Loucy (cell line): ENCODE data around the gene KRTAP2-4.

ENCODE experiments used
- CTCF ChIP-seq: fragments of 200-600 bp; sonication (generic); conservative IDR thresholded peaks from 2 replicates; pipeline ENCODE4 v1.5.1; 2014; ENCODE audit warnings: mild to moderate bottlenecking, antibody characterized with exemption, low read length
- EZH2phosphoT487 ChIP-seq: fragments of 200-600 bp; IDR thresholded peaks from 2 replicates; pipeline ENCODE4 v1.6.1; 2018; ENCODE audit warnings: antibody characterized with exemption, mild to moderate bottlenecking, moderate library complexity, borderline replicate concordance

GRCh38 chr17:41064301-41064700 lies 1.4 kb downstream of the KRTAP2-4 start:
- TF ChIP-seq CTCF (no peak), EZH2phosphoT487 (no peak)
